Activated naive CD8-positive, alpha-beta T cell treated with anti-CD3 and anti-CD28 coated beads for 36 hours (primary cell): ENCODE results near the gene DCTD. TPM values are rescaled to one million over a fixed set of nuclear protein-coding genes. Genes with fewer than 3 reads are reported as not detected.

ENCODE experiments used
- DNase-seq: peaks from one replicate; pipeline ENCODE4 v3.0.0; 2021
- H3K27ac Mint-ChIP-seq: one replicate; pipeline ENCODE4 v1.8.0; 2022; ENCODE audit warnings: mild to moderate bottlenecking, moderate library complexity, mixed read lengths
- H3K27me3 Mint-ChIP-seq: one replicate; pipeline ENCODE4 v1.8.0; 2022; ENCODE audit warnings: mild to moderate bottlenecking, mixed read lengths
- H3K36me3 Mint-ChIP-seq: one replicate; pipeline ENCODE4 v1.8.0; 2021; ENCODE audit warnings: mild to moderate bottlenecking, mixed read lengths
- H3K4me1 Mint-ChIP-seq: one replicate; pipeline ENCODE4 v1.8.0; 2021; ENCODE audit warnings: mixed read lengths
- H3K4me3 Mint-ChIP-seq: one replicate; pipeline ENCODE4 v1.8.0; 2022; ENCODE audit warnings: mild to moderate bottlenecking, moderate library complexity, mixed read lengths
- H3K9me3 Mint-ChIP-seq: one replicate; pipeline ENCODE4 v1.8.0; 2022; ENCODE audit warnings: mixed read lengths
- total RNA-seq, 2 experiments: library from RNA; stranded (reverse); gene quantifications; one replicate each; pipeline ENCODE4 v1.2.3, GENCODE V29; 2021

The DCTD gene
- total RNA-seq, 2 experiments from 2014 or later = 160 to 167 TPM

- no peak overlapping the region for H3K27ac Mint-ChIP-seq
- H3K4me3 Mint-ChIP-seq = no peak overlapping the region
- H3K4me1 Mint-ChIP-seq = peaks cover 4% of the 10 kb centered on the region
- DNase-seq = no peak
- H3K36me3 Mint-ChIP-seq = no peaks in the 10 kb centered on the region
- H3K9me3 Mint-ChIP-seq = no peaks in the 10 kb centered on the region
- H3K27me3 Mint-ChIP-seq = peaks cover 5% of the 10 kb centered on the region
Measured at GRCh38 chr4:182925855-182926254, 8.7 kb upstream of the DCTD start.

- DNase-seq = peak; percentile 56
- Mint-ChIP-seq H3K27ac (no peak overlapping the region), H3K4me3 (no peak overlapping the region), H3K9me3 (no peaks in the 10 kb centered on the region), H3K4me1 (peaks cover 4% of the 10 kb centered on the region), H3K27me3 (peaks cover 5% of the 10 kb centered on the region), H3K36me3 (no peaks in the 10 kb centered on the region)
Measured at GRCh38 chr4:182925298-182925757, 8.1 kb upstream of the DCTD start.

GRCh38 chr4:182924497-182924896, 7.3 kb upstream of the DCTD start:
- no peak for DNase-seq
- H3K36me3 Mint-ChIP-seq = no peaks in the 10 kb centered on the region
- peaks cover 8% of the 10 kb centered on the region for H3K4me1 Mint-ChIP-seq
- H3K9me3 Mint-ChIP-seq = no peaks in the 10 kb centered on the region
- H3K4me3 Mint-ChIP-seq = no peak overlapping the region
- H3K27ac Mint-ChIP-seq = no peak overlapping the region
- peaks cover 5% of the 10 kb centered on the region for H3K27me3 Mint-ChIP-seq

- no peak for DNase-seq
- H3K36me3 Mint-ChIP-seq = no peaks in the 10 kb centered on the region
- peaks cover 5% of the 10 kb centered on the region for H3K27me3 Mint-ChIP-seq
- H3K4me1 Mint-ChIP-seq = peaks cover 10% of the 10 kb centered on the region
- no peaks in the 10 kb centered on the region for H3K9me3 Mint-ChIP-seq
- H3K27ac Mint-ChIP-seq = no peak overlapping the region
- no peak overlapping the region for H3K4me3 Mint-ChIP-seq
Measured at GRCh38 chr4:182923796-182924340, 6.7 kb upstream of the DCTD start.

- H3K27ac Mint-ChIP-seq = no peak overlapping the region
- peaks cover 15% of the 10 kb centered on the region for H3K4me1 Mint-ChIP-seq
- no peak for DNase-seq
- H3K9me3 Mint-ChIP-seq = no peaks in the 10 kb centered on the region
- H3K36me3 Mint-ChIP-seq = no peaks in the 10 kb centered on the region
- no peak overlapping the region for H3K4me3 Mint-ChIP-seq
- H3K27me3 Mint-ChIP-seq = peaks cover 5% of the 10 kb centered on the region
Measured at GRCh38 chr4:182923366-182923765, 6.2 kb upstream of the DCTD start.

- Mint-ChIP-seq H3K4me1 (peaks cover 19% of the 10 kb centered on the region), H3K27ac (no peak overlapping the region), H3K9me3 (no peaks in the 10 kb centered on the region), H3K4me3 (no peak overlapping the region), H3K27me3 (peaks cover 5% of the 10 kb centered on the region), H3K36me3 (no peaks in the 10 kb centered on the region)
- no peak for DNase-seq
Measured at GRCh38 chr4:182922501-182923284, 5.5 kb upstream of the DCTD start.

GRCh38 chr4:182921608-182922007, 4.4 kb upstream of the DCTD start:
- Mint-ChIP-seq H3K27ac (no peak overlapping the region), H3K27me3 (peaks cover 5% of the 10 kb centered on the region), H3K4me3 (no peak overlapping the region), H3K36me3 (no peaks in the 10 kb centered on the region), H3K9me3 (no peaks in the 10 kb centered on the region), H3K4me1 (peaks cover 19% of the 10 kb centered on the region)
- no peak for DNase-seq

- Mint-ChIP-seq H3K4me3 (no peak overlapping the region), H3K9me3 (no peaks in the 10 kb centered on the region), H3K36me3 (peaks cover 4% of the 10 kb centered on the region), H3K27me3 (no peaks in the 10 kb centered on the region), H3K4me1 (peaks cover 26% of the 10 kb centered on the region), H3K27ac (no peak overlapping the region)
- DNase-seq = no peak
Measured at GRCh38 chr4:182920676-182921075, 3.5 kb upstream of the DCTD start.

- H3K27ac Mint-ChIP-seq = peak overlapping the region; percentile 88
- H3K27me3 Mint-ChIP-seq = no peaks in the 10 kb centered on the region
- H3K4me1 Mint-ChIP-seq = peaks cover 32% of the 10 kb centered on the region
- peaks cover 14% of the 10 kb centered on the region for H3K36me3 Mint-ChIP-seq
- no peaks in the 10 kb centered on the region for H3K9me3 Mint-ChIP-seq
- peak overlapping the region; percentile 59 for H3K4me3 Mint-ChIP-seq
- DNase-seq = peak; percentile 29
Measured at GRCh38 chr4:182918791-182919302, 1.7 kb upstream of the DCTD start.

- H3K36me3 Mint-ChIP-seq = peaks cover 19% of the 10 kb centered on the region
- DNase-seq = no peak
- no peaks in the 10 kb centered on the region for H3K9me3 Mint-ChIP-seq
- peak overlapping the region; percentile 88 for H3K27ac Mint-ChIP-seq
- no peaks in the 10 kb centered on the region for H3K27me3 Mint-ChIP-seq
- H3K4me3 Mint-ChIP-seq = peak overlapping the region; percentile 59
- peaks cover 35% of the 10 kb centered on the region for H3K4me1 Mint-ChIP-seq
Measured at GRCh38 chr4:182918044-182918607, 940 bp upstream of the DCTD start.

- Mint-ChIP-seq H3K4me1 (peaks cover 45% of the 10 kb centered on the region), H3K4me3 (peak overlapping the region; percentile 88), H3K36me3 (peaks cover 33% of the 10 kb centered on the region), H3K27ac (peak overlapping the region; percentile 93), H3K9me3 (no peaks in the 10 kb centered on the region), H3K27me3 (no peaks in the 10 kb centered on the region)
- peak; percentile 6 for DNase-seq
Measured at GRCh38 chr4:182916483-182917181, 554 bp downstream of the DCTD start.

- Mint-ChIP-seq H3K4me1 (peaks cover 45% of the 10 kb centered on the region), H3K27me3 (no peaks in the 10 kb centered on the region), H3K27ac (no peak overlapping the region), H3K9me3 (no peaks in the 10 kb centered on the region), H3K36me3 (peaks cover 46% of the 10 kb centered on the region), H3K4me3 (no peak overlapping the region)
- DNase-seq = no peak
Measured at GRCh38 chr4:182914357-182914756, 2.8 kb downstream of the DCTD start.

- Mint-ChIP-seq H3K4me3 (peak overlapping the region; percentile 18), H3K36me3 (peaks cover 48% of the 10 kb centered on the region), H3K27me3 (no peaks in the 10 kb centered on the region), H3K9me3 (no peaks in the 10 kb centered on the region), H3K27ac (no peak overlapping the region), H3K4me1 (peaks cover 43% of the 10 kb centered on the region)
- no peak for DNase-seq
Measured at GRCh38 chr4:182913621-182914020, 3.6 kb downstream of the DCTD start.

GRCh38 chr4:182913036-182913435, 4.2 kb downstream of the DCTD start:
- Mint-ChIP-seq H3K36me3 (peaks cover 48% of the 10 kb centered on the region), H3K4me1 (peaks cover 37% of the 10 kb centered on the region), H3K4me3 (no peak overlapping the region), H3K9me3 (no peaks in the 10 kb centered on the region), H3K27me3 (no peaks in the 10 kb centered on the region), H3K27ac (no peak overlapping the region)
- DNase-seq = no peak

- no peak overlapping the region for H3K27ac Mint-ChIP-seq
- H3K9me3 Mint-ChIP-seq = no peaks in the 10 kb centered on the region
- H3K27me3 Mint-ChIP-seq = no peaks in the 10 kb centered on the region
- no peak for DNase-seq
- H3K4me3 Mint-ChIP-seq = no peak overlapping the region
- peaks cover 16% of the 10 kb centered on the region for H3K4me1 Mint-ChIP-seq
- peaks cover 60% of the 10 kb centered on the region for H3K36me3 Mint-ChIP-seq
Measured at GRCh38 chr4:182908124-182908523, 9.1 kb downstream of the DCTD start.
